Choroid plexus epithelial cell (primary cell): ENCODE data around the gene PICK1.

Experiments
- DNase-seq: peaks from one replicate; pipeline ENCODE4 v3.0.0-alpha.2; 2010; ENCODE audit warnings: low read depth
- H3K4me3 ChIP-seq: 2 replicates; pipeline ENCODE4 v1.5.1; 2011; ENCODE audit warnings: low read depth, mild to moderate bottlenecking, control low read depth, low read length, moderate library complexity
- CTCF ChIP-seq: conservative IDR thresholded peaks from 2 replicates; pipeline ENCODE4 v1.5.1; 2011; ENCODE audit warnings: low read depth, mild to moderate bottlenecking, control low read depth, inconsistent platforms, low read length, moderate library complexity

The PICK1 gene

GRCh38 chr22:38085056-38085455 is 27.9 kb downstream of the PICK1 start:
- H3K4me3 ChIP-seq = no peak overlapping the region
- TF ChIP-seq CTCF = no peak
- no peak for DNase-seq

- no peak for DNase-seq
- TF ChIP-seq CTCF = no peak
- H3K4me3 ChIP-seq = no peak overlapping the region
Measured at GRCh38 chr22:38085501-38085900, 28.3 kb downstream of the PICK1 start.

GRCh38 chr22:38086001-38086845 is 29.0 kb downstream of the PICK1 start:
- no peak for TF ChIP-seq CTCF
- H3K4me3 ChIP-seq = no peak overlapping the region
- DNase-seq = no peak

- TF ChIP-seq CTCF = no peak
- no peak for DNase-seq
- no peak overlapping the region for H3K4me3 ChIP-seq
Measured at GRCh38 chr22:38086942-38087341, 29.7 kb downstream of the PICK1 start.

- H3K4me3 ChIP-seq = no peak overlapping the region
- DNase-seq = no peak
- no peak for TF ChIP-seq CTCF
Measured at GRCh38 chr22:38087855-38088254, 30.7 kb downstream of the PICK1 start.

- no peak for DNase-seq
- no peak for TF ChIP-seq CTCF
- H3K4me3 ChIP-seq = peak overlapping the region; percentile 37
Measured at GRCh38 chr22:38088629-38089473, 31.6 kb downstream of the PICK1 start.
